HepG2 (cell line): Measurements from ENCODE around the gene USF2. TPM values are rescaled to one million over a fixed set of nuclear protein-coding genes. Genes with fewer than 3 reads are reported as not detected.

Experiments used
- ATAC-seq: fragments of 200-7000 bp; cut with Tn5 transposase; 3 replicates; pipeline ENCODE4 v1.9.1; 2020; ENCODE audit warnings: mild to moderate bottlenecking, moderate library complexity
- BruUV-seq: library from RNA; stranded (reverse); fragments of 400-500 nt; replicated peaks from 2 replicates; lab custom pipeline; 2021; lab: Mats Ljungman, UMichigan
- CTCF ChIA-PET: fragments of 300-600 bp; formaldehyde crosslinking; extraction: SDS; loops from one replicate; lab custom pipeline; 2021; ENCODE audit warnings: low total read pairs, inconsistent platforms, low intra/inter-chr PET ratio; lab: Yijun Ruan, JAX
- POLR2A ChIA-PET: fragments of 350-600 bp; sonication (Branson Sonifier 250); formaldehyde crosslinking; loops from one replicate; lab custom pipeline; 2020; ENCODE audit warnings: antibody characterized with exemption, inconsistent platforms; lab: Yijun Ruan, JAX
- DNase-seq: peaks from one replicate; pipeline ENCODE4 v3.0.0-alpha.2; 2015; ENCODE audit warnings: low spot score
- FAIRE-seq: peaks from 3 replicates; lab custom pipeline; 2011; peaks lifted over from hg19 to GRCh38; lab: Jason Lieb, UNC
- H2AFZ ChIP-seq: one replicate; pipeline ENCODE4 v1.6.1; 2011; ENCODE audit warnings: low read length, inconsistent platforms
- H3K27ac ChIP-seq: fragments of 300-600 bp; 3 replicates; pipeline ENCODE4 v1.8.0; 2011; ENCODE audit warnings: mixed run types, mild to moderate bottlenecking, mixed read lengths, low read length, inconsistent platforms; ENCODE audit not compliant: insufficient read depth; ENCODE audit errors: extremely low read length
- H3K27me3 ChIP-seq, 2 experiments: fragments of 200-600 bp in 1 of 2; 2 replicates in 1 of 2; 3 replicates in 1 of 2; pipeline versions ENCODE4 v1.6.0 to v1.8.0; 2011; ENCODE audit warnings: low read length in 2 of 2, mild to moderate bottlenecking in 2 of 2, moderate library complexity in 2 of 2, inconsistent platforms in 1 of 2; ENCODE audit not compliant: insufficient read depth in 2 of 2, control insufficient read depth in 1 of 2
- H3K36me3 ChIP-seq, 2 experiments: fragments of 200-600 bp in 1 of 2; replicated peaks in 1 of 2; 2 replicates in 1 of 2; 3 replicates in 1 of 2; pipeline versions ENCODE4 v1.5.1 to v1.8.0; 2011; ENCODE audit warnings: low read length in 2 of 2, inconsistent platforms in 1 of 2; ENCODE audit not compliant: insufficient read depth in 2 of 2, control insufficient read depth in 1 of 2
- H3K4me1 ChIP-seq: 2 replicates; pipeline ENCODE4 v1.5.1; 2012; ENCODE audit warnings: low read length, inconsistent platforms; ENCODE audit not compliant: insufficient read depth
- H3K4me2 ChIP-seq: 2 replicates; pipeline ENCODE4 v1.6.0; 2011; ENCODE audit warnings: low read depth, low read length, inconsistent platforms
- H3K4me3 ChIP-seq, 3 experiments: fragments of 200-600 bp in 1 of 3; sonication (generic), shearing (Covaris generic) in 1 of 3; replicated peaks in 1 of 3; 2 replicates each; pipeline ENCODE4 v1.5.1; 2011 to 2016; ENCODE audit warnings: low read length in 3 of 3, inconsistent platforms in 2 of 3, low read depth in 2 of 3, mild to moderate bottlenecking in 2 of 3, control low read depth in 1 of 3, mixed read lengths in 1 of 3; ENCODE audit not compliant: insufficient read depth in 1 of 3
- H3K79me2 ChIP-seq: one replicate; pipeline ENCODE4 v1.6.1; 2011; ENCODE audit warnings: low read length, inconsistent platforms; ENCODE audit not compliant: insufficient read depth
- H3K9ac ChIP-seq: 2 replicates; pipeline ENCODE4 v1.6.0; 2011; ENCODE audit warnings: mild to moderate bottlenecking, low read depth, low read length, inconsistent platforms; ENCODE audit not compliant: insufficient read depth
- H3K9me3 ChIP-seq: 2 replicates; pipeline ENCODE4 v1.5.1; 2012; ENCODE audit warnings: mild to moderate bottlenecking, low read length
- H4K20me1 ChIP-seq: 2 replicates; pipeline ENCODE4 v1.6.0; 2011; ENCODE audit warnings: inconsistent platforms, mild to moderate bottlenecking, low read length, moderate library complexity; ENCODE audit not compliant: insufficient read depth
- ZBTB38 ChIP-seq: sonication (generic); formaldehyde crosslinking; IDR thresholded peaks from 2 replicates; pipeline ENCODE4 v1.5.1; 2020; ENCODE audit warnings: mild to moderate bottlenecking, missing genetic modification reagents
- ZNF282 ChIP-seq: fragments of 450-650 bp; IDR thresholded peaks from 2 replicates; pipeline ENCODE4 v1.6.1; 2018; ENCODE audit not compliant: partially characterized antibody
- WGBS: methylation state at CpG from one replicate; pipeline ENCODE4 v1.1.6; 2017; ENCODE audit warnings: low lambda C conversion rate; 5-methylcytosine and 5-hydroxymethylcytosine counted together
- in situ Hi-C: cut with HindIII; loops from 2 replicates; pipeline ENCODE4 v1.10.0; 2017; ENCODE audit warnings: low pct_unique_long_range_greater_than_20kb; ENCODE audit not compliant: extremely low pct_ligation_motif_present
- intact Hi-C: fragments of 100-400 bp; cut with micrococcal nuclease; formaldehyde crosslinking; loops from one replicate; pipeline ENCODE4 v1.10.0; 2022; ENCODE audit not compliant: unreplicated experiment
- polyA plus RNA-seq, 8 experiments: library from polyadenylated mRNA; depleted of rRNA in 3 of 8; stranded (reverse) in 7 of 8; unstranded in 1 of 8; fragments of >200 nt; fragmentation: Illumina TruSeq in 4 of 8; extraction: Trizol in 4 of 8; gene quantifications; 2 replicates each; pipeline versions ENCODE4 v1.2.1 to v1.2.3, GENCODE V29; 2011 to 2016; ENCODE audit warnings: low read depth in 4 of 8, missing spikeins in 1 of 8, mixed read lengths in 1 of 8; ENCODE audit not compliant: insufficient read depth in 1 of 8
- total RNA-seq, 5 experiments: library from RNA; depleted of rRNA; stranded (reverse); fragments of >200 nt; fragmentation: Illumina TruSeq; extraction: Trizol; gene quantifications; 2 replicates each; pipeline ENCODE4 v1.2.3, GENCODE V29; 2016; ENCODE audit warnings: low read depth in 1 of 5
- TF ChIP-seq, protein P1 (sequence below): sonication (generic); formaldehyde crosslinking; IDR thresholded peaks from 2 replicates; pipeline ENCODE4 v1.5.1; 2020; ENCODE audit warnings: missing genetic modification reagents, mild to moderate bottlenecking, borderline replicate concordance
- TF ChIP-seq, protein P2 (sequence below): sonication (generic); formaldehyde crosslinking; IDR thresholded peaks from 2 replicates; pipeline ENCODE4 v1.5.0; 2020; ENCODE audit warnings: mild to moderate bottlenecking, missing genetic modification reagents, borderline replicate concordance
- TF ChIP-seq, protein P3 (sequence below): sonication (generic); formaldehyde crosslinking; IDR thresholded peaks from 2 replicates; pipeline ENCODE4 v1.4.0; 2020; ENCODE audit warnings: missing genetic modification reagents, mild to moderate bottlenecking, borderline replicate concordance

The USF2 gene
- total and polyA plus RNA-seq, 2 of the 13 experiments (the other 11 are each of a cell fraction or from before 2014, with no cell fraction given): 54.9 to 106 TPM

DNA sequence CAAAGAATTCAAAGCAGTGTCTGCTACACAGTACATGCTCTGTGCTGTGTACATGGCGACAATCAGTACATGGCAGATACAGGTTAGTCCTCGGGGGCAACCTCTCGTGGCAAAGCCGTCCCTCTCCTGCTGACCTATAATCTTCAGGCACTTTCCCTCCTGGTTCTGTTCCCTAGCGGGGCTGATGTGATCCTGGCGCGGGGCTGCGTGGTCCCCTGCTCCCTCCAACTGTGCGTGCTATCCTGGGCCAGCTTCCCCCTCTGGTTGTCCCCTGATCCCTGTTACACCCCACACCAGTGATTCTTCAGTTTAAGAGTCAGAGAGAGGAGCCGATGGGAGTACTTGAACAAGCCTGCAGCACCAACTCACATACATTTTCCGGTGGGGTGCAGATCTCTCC is 35.3 kb downstream of the USF2 start (continued):
- TF ChIP-seq, protein P1, sequence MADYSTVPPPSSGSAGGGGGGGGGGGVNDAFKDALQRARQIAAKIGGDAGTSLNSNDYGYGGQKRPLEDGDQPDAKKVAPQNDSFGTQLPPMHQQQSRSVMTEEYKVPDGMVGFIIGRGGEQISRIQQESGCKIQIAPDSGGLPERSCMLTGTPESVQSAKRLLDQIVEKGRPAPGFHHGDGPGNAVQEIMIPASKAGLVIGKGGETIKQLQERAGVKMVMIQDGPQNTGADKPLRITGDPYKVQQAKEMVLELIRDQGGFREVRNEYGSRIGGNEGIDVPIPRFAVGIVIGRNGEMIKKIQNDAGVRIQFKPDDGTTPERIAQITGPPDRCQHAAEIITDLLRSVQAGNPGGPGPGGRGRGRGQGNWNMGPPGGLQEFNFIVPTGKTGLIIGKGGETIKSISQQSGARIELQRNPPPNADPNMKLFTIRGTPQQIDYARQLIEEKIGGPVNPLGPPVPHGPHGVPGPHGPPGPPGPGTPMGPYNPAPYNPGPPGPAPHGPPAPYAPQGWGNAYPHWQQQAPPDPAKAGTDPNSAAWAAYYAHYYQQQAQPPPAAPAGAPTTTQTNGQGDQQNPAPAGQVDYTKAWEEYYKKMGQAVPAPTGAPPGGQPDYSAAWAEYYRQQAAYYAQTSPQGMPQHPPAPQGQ: no peak

DNA sequence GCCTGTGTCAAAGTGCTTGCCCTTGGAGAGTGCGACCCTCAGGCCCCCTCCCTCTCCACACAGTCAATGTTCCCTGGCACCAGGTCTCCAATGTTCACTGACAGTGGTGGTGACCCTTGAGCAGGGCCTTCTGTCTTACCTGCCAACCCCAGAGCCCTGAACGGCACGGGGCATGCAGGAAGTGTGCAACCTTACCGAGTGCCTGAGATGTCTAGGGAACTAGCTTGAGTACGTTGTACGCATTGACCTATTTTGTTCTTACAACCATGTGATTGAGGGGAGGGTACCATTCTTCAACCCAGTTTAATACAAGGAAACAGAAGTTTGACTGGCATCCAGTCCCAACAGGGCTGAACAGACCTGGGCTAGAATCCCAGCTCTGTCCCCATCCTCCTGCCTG is 36.4 kb downstream of the USF2 start:
- FAIRE-seq (no peak), DNase-seq (no peak), ATAC-seq (no peak)
- H3K4me1 ChIP-seq: peaks cover 56% of the 10 kb centered on the region
- in situ Hi-C loops: no loop called here
- no peaks in the 10 kb centered on the region for H3K79me2 ChIP-seq
- no peaks in the 10 kb centered on the region for H3K27me3 ChIP-seq
- ChIA-PET CTCF (no interaction called here), POLR2A (interaction anchor here (1.3 to 2.6 kb wide), 2 partner anchors 11 to 36 kb away, joined by 4 to 7 read pairs; partner anchors contain the start of gene USF2)
- H3K27ac ChIP-seq: peak overlapping the region; percentile 77
- H3K4me3 ChIP-seq: no peak overlapping the region
- H2AFZ ChIP-seq: no peak overlapping the region
- 90% methylated on average over 5 of the region's 6 CpGs for WGBS
- no peaks in the 10 kb centered on the region for H3K9me3 ChIP-seq
- H3K36me3 ChIP-seq: no peaks in the 10 kb centered on the region
- intact Hi-C loops: no loop called here
- H4K20me1 ChIP-seq: no peaks in the 10 kb centered on the region
- TF ChIP-seq ZNF282 (no peak), ZBTB38 (CRISPR knock-in tag) (peak; percentile 47; the same call in 1 of the 2 replicates)
- TF ChIP-seq, protein P2, sequence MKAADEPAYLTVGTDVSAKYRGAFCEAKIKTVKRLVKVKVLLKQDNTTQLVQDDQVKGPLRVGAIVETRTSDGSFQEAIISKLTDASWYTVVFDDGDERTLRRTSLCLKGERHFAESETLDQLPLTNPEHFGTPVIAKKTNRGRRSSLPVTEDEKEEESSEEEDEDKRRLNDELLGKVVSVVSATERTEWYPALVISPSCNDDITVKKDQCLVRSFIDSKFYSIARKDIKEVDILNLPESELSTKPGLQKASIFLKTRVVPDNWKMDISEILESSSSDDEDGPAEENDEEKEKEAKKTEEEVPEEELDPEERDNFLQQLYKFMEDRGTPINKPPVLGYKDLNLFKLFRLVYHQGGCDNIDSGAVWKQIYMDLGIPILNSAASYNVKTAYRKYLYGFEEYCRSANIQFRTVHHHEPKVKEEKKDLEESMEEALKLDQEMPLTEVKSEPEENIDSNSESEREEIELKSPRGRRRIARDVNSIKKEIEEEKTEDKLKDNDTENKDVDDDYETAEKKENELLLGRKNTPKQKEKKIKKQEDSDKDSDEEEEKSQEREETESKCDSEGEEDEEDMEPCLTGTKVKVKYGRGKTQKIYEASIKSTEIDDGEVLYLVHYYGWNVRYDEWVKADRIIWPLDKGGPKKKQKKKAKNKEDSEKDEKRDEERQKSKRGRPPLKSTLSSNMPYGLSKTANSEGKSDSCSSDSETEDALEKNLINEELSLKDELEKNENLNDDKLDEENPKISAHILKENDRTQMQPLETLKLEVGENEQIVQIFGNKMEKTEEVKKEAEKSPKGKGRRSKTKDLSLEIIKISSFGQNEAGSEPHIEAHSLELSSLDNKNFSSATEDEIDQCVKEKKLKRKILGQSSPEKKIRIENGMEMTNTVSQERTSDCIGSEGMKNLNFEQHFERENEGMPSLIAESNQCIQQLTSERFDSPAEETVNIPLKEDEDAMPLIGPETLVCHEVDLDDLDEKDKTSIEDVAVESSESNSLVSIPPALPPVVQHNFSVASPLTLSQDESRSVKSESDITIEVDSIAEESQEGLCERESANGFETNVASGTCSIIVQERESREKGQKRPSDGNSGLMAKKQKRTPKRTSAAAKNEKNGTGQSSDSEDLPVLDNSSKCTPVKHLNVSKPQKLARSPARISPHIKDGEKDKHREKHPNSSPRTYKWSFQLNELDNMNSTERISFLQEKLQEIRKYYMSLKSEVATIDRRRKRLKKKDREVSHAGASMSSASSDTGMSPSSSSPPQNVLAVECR (CRISPR knock-in tag): 0 out of 2 replicates have a peak, but pooled peaks have one; percentile 1
- TF ChIP-seq, protein P3, sequence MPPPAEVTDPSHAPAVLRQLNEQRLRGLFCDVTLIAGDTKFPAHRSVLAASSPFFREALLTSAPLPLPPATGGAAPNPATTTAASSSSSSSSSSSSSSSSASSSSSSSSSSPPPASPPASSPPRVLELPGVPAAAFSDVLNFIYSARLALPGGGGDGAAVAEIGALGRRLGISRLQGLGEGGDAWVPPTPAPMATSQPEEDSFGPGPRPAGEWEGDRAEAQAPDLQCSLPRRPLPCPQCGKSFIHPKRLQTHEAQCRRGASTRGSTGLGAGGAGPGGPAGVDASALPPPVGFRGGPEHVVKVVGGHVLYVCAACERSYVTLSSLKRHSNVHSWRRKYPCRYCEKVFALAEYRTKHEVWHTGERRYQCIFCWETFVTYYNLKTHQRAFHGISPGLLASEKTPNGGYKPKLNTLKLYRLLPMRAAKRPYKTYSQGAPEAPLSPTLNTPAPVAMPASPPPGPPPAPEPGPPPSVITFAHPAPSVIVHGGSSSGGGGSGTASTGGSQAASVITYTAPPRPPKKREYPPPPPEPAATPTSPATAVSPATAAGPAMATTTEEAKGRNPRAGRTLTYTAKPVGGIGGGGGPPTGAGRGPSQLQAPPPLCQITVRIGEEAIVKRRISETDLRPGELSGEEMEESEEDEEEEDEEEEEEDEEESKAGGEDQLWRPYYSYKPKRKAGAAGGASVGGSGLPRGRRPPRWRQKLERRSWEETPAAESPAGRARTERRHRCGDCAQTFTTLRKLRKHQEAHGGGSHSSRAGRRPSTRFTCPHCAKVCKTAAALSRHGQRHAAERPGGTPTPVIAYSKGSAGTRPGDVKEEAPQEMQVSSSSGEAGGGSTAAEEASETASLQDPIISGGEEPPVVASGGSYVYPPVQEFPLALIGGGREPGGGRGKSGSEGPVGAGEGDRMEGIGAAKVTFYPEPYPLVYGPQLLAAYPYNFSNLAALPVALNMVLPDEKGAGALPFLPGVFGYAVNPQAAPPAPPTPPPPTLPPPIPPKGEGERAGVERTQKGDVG: peak; percentile 14; the same call in 1 of the 2 replicates
- H3K9ac ChIP-seq: peak overlapping the region; percentile 41; the same call in 1 of the 2 replicates
- no TSS peak for BruUV-seq
- H3K4me2 ChIP-seq: no peak overlapping the region
